ENCODE results near the gene ZNF141. TPM values are rescaled to one million over a fixed set of nuclear protein-coding genes. Genes with fewer than 3 reads are reported as not detected.

ZNF141 gene
- total and polyA plus RNA-seq, 12 donors = 1.5 to 10.8 (median 7.6) TPM

DNA sequence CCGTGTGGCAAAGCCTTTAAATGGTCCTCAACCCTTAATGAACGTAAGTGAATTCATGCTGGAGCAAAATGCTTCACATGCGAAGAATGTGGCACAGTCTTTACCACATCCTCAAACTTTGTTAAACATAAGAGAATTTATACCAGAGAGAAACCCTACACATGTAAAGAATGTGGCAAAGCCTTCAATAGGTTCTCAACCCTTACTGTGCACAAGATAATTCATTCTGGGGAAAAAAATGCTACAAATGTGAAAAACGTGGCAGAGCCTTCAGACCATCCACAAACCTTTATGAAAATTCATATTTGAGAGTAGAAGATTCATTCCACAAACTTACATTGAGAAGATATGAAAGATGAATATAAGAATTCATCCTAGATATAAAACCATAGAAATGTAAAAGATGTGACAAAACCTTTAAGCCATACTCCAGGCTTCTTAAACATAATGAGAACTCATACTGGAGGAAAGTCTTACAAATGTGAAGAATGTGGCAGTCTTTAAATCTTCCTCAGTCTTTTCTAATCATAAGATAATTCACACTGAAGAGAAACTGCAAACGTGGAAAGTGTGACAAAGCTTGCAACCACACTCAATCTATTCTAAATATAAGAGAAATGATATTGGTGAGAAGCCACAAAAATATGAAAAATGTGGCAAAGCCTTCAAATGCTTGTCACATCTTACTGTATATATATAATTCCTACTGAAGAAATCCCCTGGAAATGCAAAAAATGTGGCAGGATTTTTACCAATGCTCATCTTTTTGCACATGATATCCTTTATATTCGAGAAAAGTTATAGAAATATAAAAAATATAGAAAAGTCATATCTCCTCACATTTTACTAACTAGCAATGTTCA, 36.9 kb downstream of the ZNF141 start:
- intact Hi-C loops (cut with DNase I) = loop anchor here in 5 of 10 donors (5.0 to 10.0 kb wide), 4 partner anchors 60 to 80 kb away; no protein-coding TSS in a partner anchor
- Histone ChIP-seq H3K27ac (no peak overlapping the region), H3K27me3 (no peaks in the 10 kb centered on the region), H3K4me1 (no peaks in the 10 kb centered on the region), H3K36me3 (peaks cover 6 to 98% (median 56%) of the 10 kb centered on the region in 9 donors), H3K4me3 (no peak overlapping the region), H3K9me3 (peaks cover 11 to 100% (median 99%) of the 10 kb centered on the region in 11 donors)
- TF ChIP-seq, protein P1, sequence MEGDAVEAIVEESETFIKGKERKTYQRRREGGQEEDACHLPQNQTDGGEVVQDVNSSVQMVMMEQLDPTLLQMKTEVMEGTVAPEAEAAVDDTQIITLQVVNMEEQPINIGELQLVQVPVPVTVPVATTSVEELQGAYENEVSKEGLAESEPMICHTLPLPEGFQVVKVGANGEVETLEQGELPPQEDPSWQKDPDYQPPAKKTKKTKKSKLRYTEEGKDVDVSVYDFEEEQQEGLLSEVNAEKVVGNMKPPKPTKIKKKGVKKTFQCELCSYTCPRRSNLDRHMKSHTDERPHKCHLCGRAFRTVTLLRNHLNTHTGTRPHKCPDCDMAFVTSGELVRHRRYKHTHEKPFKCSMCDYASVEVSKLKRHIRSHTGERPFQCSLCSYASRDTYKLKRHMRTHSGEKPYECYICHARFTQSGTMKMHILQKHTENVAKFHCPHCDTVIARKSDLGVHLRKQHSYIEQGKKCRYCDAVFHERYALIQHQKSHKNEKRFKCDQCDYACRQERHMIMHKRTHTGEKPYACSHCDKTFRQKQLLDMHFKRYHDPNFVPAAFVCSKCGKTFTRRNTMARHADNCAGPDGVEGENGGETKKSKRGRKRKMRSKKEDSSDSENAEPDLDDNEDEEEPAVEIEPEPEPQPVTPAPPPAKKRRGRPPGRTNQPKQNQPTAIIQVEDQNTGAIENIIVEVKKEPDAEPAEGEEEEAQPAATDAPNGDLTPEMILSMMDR (IDR thresholded peaks at IDR 0.05) = no peak
- 96 to 99% methylated on average over 6 of the region's 6 CpGs for WGBS, 2 donors
- ATAC-seq (no peak), DNase-seq (no peak)

DNA sequence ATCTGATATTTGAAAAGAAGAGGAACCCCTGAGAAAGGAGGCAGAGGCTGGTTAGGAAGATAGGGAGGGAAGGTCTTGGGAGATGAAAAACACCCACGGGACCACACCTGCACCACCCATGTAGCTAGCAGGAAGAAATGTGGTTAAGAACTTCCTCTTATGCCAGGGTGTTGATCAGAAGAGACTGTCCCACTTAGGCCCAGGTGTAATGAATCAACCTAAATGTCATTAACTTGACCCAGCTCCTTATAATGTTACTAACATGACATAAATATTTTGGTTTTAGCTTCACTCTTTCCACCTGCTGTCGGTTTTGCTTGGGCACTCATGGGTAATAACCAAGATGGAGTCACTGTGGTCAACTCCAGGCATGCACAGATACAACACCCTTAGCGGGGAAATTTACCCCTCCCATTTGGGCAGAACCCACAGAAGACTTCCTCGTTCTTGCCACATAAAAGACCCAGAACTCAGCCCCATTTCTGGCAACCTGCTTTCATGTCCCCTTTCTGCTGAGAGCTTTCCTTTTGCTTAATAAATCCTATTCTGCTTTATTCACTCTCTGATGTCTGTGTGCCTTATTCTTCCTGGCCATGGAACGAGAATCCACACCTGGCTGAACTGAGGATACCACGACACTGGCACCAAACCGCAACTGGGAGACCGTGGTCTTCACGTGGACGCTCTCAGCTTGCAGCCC, 46.8 kb downstream of the ZNF141 start:
- peaks cover 0 to 10% (median 0%) of the 10 kb centered on the region in 9 donors for H3K36me3 ChIP-seq
- peaks cover 4 to 100% (median 93%) of the 10 kb centered on the region in 11 donors for H3K9me3 ChIP-seq
- DNase-seq (no peak), ATAC-seq (no peak)
- intact Hi-C loops (cut with DNase I) = no loop called here
- no peaks in the 10 kb centered on the region for H3K27me3 ChIP-seq
- H3K4me3 ChIP-seq = no peak overlapping the region
- WGBS, 2 donors = 85 to 90% methylated on average over 10 of the region's 10 CpGs
- no peak overlapping the region for H3K27ac ChIP-seq
- no peaks in the 10 kb centered on the region for H3K4me1 ChIP-seq
- TF ChIP-seq, protein P1 (IDR thresholded peaks at IDR 0.05) = no peak

DNA sequence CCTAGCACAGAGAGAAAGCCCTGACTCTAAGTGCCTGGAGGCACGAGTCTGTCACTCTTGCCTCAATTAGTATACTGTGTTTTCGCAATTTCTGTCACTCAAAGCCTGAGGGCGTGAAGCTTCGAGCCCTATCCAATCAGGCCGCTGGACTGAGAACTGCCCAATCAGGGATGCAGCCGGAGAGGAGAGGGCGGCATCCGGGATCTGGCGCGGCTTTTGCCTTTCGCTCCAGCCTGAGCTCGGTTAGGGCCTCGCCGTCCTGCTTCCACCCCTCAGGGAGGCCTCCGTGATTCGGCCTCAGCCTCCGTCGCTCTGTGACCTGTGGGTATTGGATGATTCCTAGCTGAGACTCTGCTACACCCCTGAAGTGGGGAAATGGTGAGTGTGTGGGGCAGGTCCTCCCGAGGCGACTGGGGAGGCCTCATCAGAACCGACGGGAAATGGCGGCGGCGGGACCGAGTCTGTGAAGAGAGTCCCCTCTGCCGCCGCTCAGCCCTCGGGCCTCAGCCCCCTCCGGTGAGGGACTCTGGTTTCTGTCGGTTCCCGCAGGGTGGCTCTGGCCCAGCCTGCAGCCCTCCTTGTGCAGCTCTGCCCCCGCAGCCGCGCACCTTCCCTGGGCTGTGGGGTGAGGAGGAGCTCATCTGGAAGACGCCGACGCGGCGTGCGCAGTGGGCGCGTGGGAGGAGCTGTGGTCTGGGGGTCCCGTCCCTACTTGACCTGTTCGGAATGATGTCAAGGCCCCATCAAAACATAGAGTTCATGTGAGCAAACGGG, 48.5 kb downstream of the ZNF141 start:
- H3K9me3 ChIP-seq = peaks cover 4 to 100% (median 83%) of the 10 kb centered on the region in 11 donors
- intact Hi-C loops (cut with DNase I) = no loop called here

More for the DNA sequence above, 48.5 kb downstream of the ZNF141 start:
- no peak overlapping the region for H3K27ac ChIP-seq
- 3 to 5% methylated on average over 46 of the region's 46 CpGs for WGBS, 2 donors
- DNase-seq (no peak), ATAC-seq (no peak)
- TF ChIP-seq, protein P1 (IDR thresholded peaks at IDR 0.05) = no peak
- no peak overlapping the region for H3K4me3 ChIP-seq
- H3K4me1 ChIP-seq = no peaks in the 10 kb centered on the region
- peaks cover 0 to 10% (median 0%) of the 10 kb centered on the region in 9 donors for H3K36me3 ChIP-seq
- no peaks in the 10 kb centered on the region for H3K27me3 ChIP-seq
